ENCODE data around the gene FAM120A.
A peak's percentile ranks its signal among the peaks of the same experiment; 100 is the strongest.

FAM120A gene

GRCh38 chr9:93476924-93477323 is 25.4 kb downstream of the FAM120A start:
- FAIRE-seq (no peak), DNase-seq (ENCODE audit: insufficient read length, low spot score) (no peak)

DNA sequence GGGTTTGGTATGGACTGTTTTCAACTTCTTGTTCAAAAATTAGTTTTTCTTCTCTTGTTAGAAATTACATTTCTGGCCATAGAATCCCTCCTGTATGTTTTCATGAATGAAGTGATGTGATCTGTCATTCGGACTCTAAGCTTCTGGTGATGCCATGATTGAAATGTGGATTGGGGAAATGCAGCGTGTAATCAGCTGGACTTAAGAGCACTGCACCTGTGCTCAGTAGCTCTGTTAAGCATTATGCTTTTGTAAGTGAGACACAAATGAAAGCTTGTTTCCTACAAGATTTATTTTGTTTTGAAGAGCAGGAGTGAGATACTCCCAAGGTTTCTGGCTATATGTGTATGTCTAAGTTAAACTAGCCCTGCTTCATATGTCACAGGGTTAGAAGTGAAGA is 25.9 kb downstream of the FAM120A start:
- DNase-seq (ENCODE audit: insufficient read length, low spot score) = no peak
- peak; percentile 13 for FAIRE-seq
- TF ChIP-seq PAX5 (IDR thresholded peaks at IDR 0.05; ENCODE audit: insufficient read depth, low read length, severe bottlenecking) (no peak), SPI1 (IDR thresholded peaks at IDR 0.05; ENCODE audit: low read depth, low read length) (no peak), TAF1 (IDR thresholded peaks at IDR 0.05; ENCODE audit: low read depth, low read length) (no peak), POLR2A (IDR thresholded peaks at IDR 0.05; ENCODE audit: low read depth, low read length) (no peak), POU2F2 (IDR thresholded peaks at IDR 0.05; ENCODE audit: low read depth, low read length) (no peak), POLR2AphosphoS5 (IDR thresholded peaks at IDR 0.05; ENCODE audit: low read depth, low read length) (no peak)

More at GRCh38 chr9:93476924-93477323, 25.4 kb downstream of the FAM120A start:
- TF ChIP-seq POU2F2 (IDR thresholded peaks at IDR 0.05; ENCODE audit: low read depth, low read length) (no peak), SPI1 (IDR thresholded peaks at IDR 0.05; ENCODE audit: low read depth, low read length) (no peak), PAX5 (IDR thresholded peaks at IDR 0.05; ENCODE audit: insufficient read depth, low read length, severe bottlenecking) (no peak), POLR2AphosphoS5 (IDR thresholded peaks at IDR 0.05; ENCODE audit: low read depth, low read length) (no peak), POLR2A (IDR thresholded peaks at IDR 0.05; ENCODE audit: low read depth, low read length) (no peak), TAF1 (IDR thresholded peaks at IDR 0.05; ENCODE audit: low read depth, low read length) (no peak)

DNA sequence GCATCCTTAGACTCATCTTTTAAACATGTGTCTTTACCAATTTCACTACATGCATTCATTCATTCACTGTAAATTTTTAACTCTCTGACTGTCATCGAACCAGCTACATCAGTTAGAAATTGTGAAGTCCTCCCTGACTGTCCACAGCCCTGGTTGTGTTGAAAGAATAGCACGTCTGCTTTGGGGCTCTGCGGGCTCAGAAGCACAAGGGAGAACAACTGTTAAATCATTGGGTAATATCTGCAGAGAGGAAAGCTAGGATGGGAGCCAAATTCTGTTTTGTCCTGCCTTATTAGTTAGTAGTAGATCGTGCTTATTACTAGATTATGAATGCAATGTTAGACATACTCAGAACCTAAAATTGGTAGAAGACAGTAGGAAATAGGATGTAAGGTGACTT is 28.2 kb downstream of the FAM120A start:
- FAIRE-seq = no peak
- TF ChIP-seq TAF1 (IDR thresholded peaks at IDR 0.05; ENCODE audit: low read depth, low read length) (no peak), PAX5 (IDR thresholded peaks at IDR 0.05; ENCODE audit: insufficient read depth, low read length, severe bottlenecking) (no peak), POLR2A (IDR thresholded peaks at IDR 0.05; ENCODE audit: low read depth, low read length) (no peak), SPI1 (IDR thresholded peaks at IDR 0.05; ENCODE audit: low read depth, low read length) (no peak), POLR2AphosphoS5 (IDR thresholded peaks at IDR 0.05; ENCODE audit: low read depth, low read length) (no peak), POU2F2 (IDR thresholded peaks at IDR 0.05; ENCODE audit: low read depth, low read length) (no peak)

DNA sequence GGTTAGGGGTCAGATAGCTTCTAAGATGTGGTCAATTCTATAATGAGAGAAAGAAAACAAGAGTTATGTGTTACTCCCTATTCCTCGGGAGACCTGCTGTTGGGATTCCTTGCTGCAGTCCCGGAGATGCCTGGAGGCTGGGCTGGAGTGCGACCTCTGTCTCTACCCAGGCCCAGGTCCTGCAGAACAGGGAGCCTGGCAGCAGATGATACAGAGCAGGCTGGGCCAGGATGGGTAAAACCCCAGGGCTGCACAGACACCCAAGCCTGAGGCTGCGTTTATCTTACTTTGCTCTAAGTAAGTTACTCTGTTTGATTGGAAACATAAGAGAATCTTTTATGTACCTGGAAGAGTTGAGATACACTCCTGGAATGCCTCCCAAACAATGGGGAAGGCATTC is 28.8 kb downstream of the FAM120A start:
- FAIRE-seq = no peak
- no peak for DNase-seq (ENCODE audit: insufficient read length, low spot score)
- TF ChIP-seq TAF1 (IDR thresholded peaks at IDR 0.05; ENCODE audit: low read depth, low read length) = no peak
- no peak for TF ChIP-seq POLR2AphosphoS5 (IDR thresholded peaks at IDR 0.05; ENCODE audit: low read depth, low read length)
- no peak for TF ChIP-seq PAX5 (IDR thresholded peaks at IDR 0.05; ENCODE audit: insufficient read depth, low read length, severe bottlenecking)
- no peak for TF ChIP-seq SPI1 (IDR thresholded peaks at IDR 0.05; ENCODE audit: low read depth, low read length)
- TF ChIP-seq POU2F2 (IDR thresholded peaks at IDR 0.05; ENCODE audit: low read depth, low read length) = no peak
- no peak for TF ChIP-seq POLR2A (IDR thresholded peaks at IDR 0.05; ENCODE audit: low read depth, low read length)

More for the DNA sequence above, 28.2 kb downstream of the FAM120A start:
- DNase-seq (ENCODE audit: insufficient read length, low spot score) = no peak

GRCh38 chr9:93480728-93481324 is 29.3 kb downstream of the FAM120A start:
- DNase-seq (ENCODE audit: insufficient read length, low spot score) (no peak), FAIRE-seq (no peak)
- TF ChIP-seq PAX5 (IDR thresholded peaks at IDR 0.05; ENCODE audit: insufficient read depth, low read length, severe bottlenecking) (no peak), POLR2AphosphoS5 (IDR thresholded peaks at IDR 0.05; ENCODE audit: low read depth, low read length) (no peak), POLR2A (IDR thresholded peaks at IDR 0.05; ENCODE audit: low read depth, low read length) (no peak), POU2F2 (IDR thresholded peaks at IDR 0.05; ENCODE audit: low read depth, low read length) (no peak), TAF1 (IDR thresholded peaks at IDR 0.05; ENCODE audit: low read depth, low read length) (no peak), SPI1 (IDR thresholded peaks at IDR 0.05; ENCODE audit: low read depth, low read length) (no peak)

- FAIRE-seq (no peak), DNase-seq (ENCODE audit: insufficient read length, low spot score) (no peak)
- no peak for TF ChIP-seq SPI1 (IDR thresholded peaks at IDR 0.05; ENCODE audit: low read depth, low read length)
- no peak for TF ChIP-seq POLR2A (IDR thresholded peaks at IDR 0.05; ENCODE audit: low read depth, low read length)
Observed at GRCh38 chr9:93483497-93483896, 32.0 kb downstream of the FAM120A start.

DNA sequence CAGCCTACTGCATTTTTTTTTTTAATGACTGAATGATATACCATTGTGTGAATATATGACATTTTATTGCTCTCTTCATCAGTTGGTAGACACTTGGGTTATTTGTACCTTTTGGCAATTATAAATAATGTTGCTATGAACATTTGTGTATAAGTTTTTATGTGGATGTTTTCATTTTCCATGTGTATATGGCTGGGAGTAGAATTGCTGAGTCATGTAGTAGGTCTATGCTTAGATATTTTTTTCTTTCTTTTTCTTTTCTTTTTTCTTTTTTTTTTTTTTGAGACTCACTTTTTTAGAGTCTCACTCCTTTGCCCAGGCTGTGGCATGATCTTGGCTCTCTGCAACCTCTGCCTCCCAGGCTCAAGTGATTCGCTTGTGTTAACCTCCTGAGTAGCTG is 34.8 kb downstream of the FAM120A start:
- no peak for TF ChIP-seq TAF1 (IDR thresholded peaks at IDR 0.05; ENCODE audit: low read depth, low read length)
- no peak for TF ChIP-seq POLR2A (IDR thresholded peaks at IDR 0.05; ENCODE audit: low read depth, low read length)
- TF ChIP-seq POLR2AphosphoS5 (IDR thresholded peaks at IDR 0.05; ENCODE audit: low read depth, low read length) = no peak
- TF ChIP-seq PAX5 (IDR thresholded peaks at IDR 0.05; ENCODE audit: insufficient read depth, low read length, severe bottlenecking) = no peak
- no peak for TF ChIP-seq POU2F2 (IDR thresholded peaks at IDR 0.05; ENCODE audit: low read depth, low read length)
- TF ChIP-seq SPI1 (IDR thresholded peaks at IDR 0.05; ENCODE audit: low read depth, low read length) = no peak
- DNase-seq (ENCODE audit: insufficient read length, low spot score) (no peak), FAIRE-seq (no peak)

DNA sequence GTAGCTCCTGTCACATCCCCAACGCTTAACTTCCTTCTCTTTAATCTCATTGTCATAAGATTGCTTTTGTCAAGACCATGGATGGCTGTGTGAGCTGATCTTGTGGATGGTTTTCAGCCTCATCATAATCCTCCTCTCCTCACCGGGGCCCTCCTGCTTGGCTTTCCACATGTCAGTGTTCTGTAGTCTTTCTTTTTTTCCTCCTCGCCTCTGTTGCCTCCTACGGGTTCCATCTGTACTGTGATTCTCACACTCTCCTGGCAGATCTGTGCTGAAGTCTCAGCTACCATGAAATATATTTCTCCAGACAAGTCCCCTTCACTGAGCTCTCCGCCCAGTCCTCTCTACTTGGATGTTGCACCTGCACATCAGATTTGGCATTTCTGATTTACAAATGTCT is 36.8 kb downstream of the FAM120A start:
- DNase-seq (ENCODE audit: insufficient read length, low spot score) (no peak), FAIRE-seq (no peak)
- TF ChIP-seq POLR2AphosphoS5 (IDR thresholded peaks at IDR 0.05; ENCODE audit: low read depth, low read length) (no peak), POU2F2 (IDR thresholded peaks at IDR 0.05; ENCODE audit: low read depth, low read length) (no peak), POLR2A (IDR thresholded peaks at IDR 0.05; ENCODE audit: low read depth, low read length) (no peak), TAF1 (IDR thresholded peaks at IDR 0.05; ENCODE audit: low read depth, low read length) (no peak), PAX5 (IDR thresholded peaks at IDR 0.05; ENCODE audit: insufficient read depth, low read length, severe bottlenecking) (no peak), SPI1 (IDR thresholded peaks at IDR 0.05; ENCODE audit: low read depth, low read length) (no peak)

GRCh38 chr9:93491593-93492232 is 40.2 kb downstream of the FAM120A start:
- FAIRE-seq = no peak
- no peak for DNase-seq (ENCODE audit: insufficient read length, low spot score)
- TF ChIP-seq SPI1 (IDR thresholded peaks at IDR 0.05; ENCODE audit: low read depth, low read length) = no peak
- no peak for TF ChIP-seq POLR2AphosphoS5 (IDR thresholded peaks at IDR 0.05; ENCODE audit: low read depth, low read length)
- TF ChIP-seq PAX5 (IDR thresholded peaks at IDR 0.05; ENCODE audit: insufficient read depth, low read length, severe bottlenecking) = no peak
- no peak for TF ChIP-seq TAF1 (IDR thresholded peaks at IDR 0.05; ENCODE audit: low read depth, low read length)
- TF ChIP-seq POU2F2 (IDR thresholded peaks at IDR 0.05; ENCODE audit: low read depth, low read length) = no peak
- no peak for TF ChIP-seq POLR2A (IDR thresholded peaks at IDR 0.05; ENCODE audit: low read depth, low read length)

Data from GM12891 (cell line).